ENCODE measurements around the gene UBE2G1.

- no peak for TF ChIP-seq CTCF (IDR thresholded peaks at IDR 0.05)
- TF ChIP-seq POLR2A (IDR thresholded peaks at IDR 0.05), result no peak
Measured at GRCh38 chr17:4272213-4272971, 94.1 kb downstream of the UBE2G1 start.
